ENCODE measurements around the gene ANKRD11. TPM values are rescaled to one million over a fixed set of nuclear protein-coding genes. Genes with fewer than 3 reads are reported as not detected.

Gene ANKRD11
- total RNA-seq, 1 experiment from 2014 or later: 242 TPM

- H3K27ac Mint-ChIP-seq (ENCODE audit: unreplicated experiment): no peak overlapping the region
- no peak overlapping the region for H3K4me3 Mint-ChIP-seq (ENCODE audit: low read depth, unreplicated experiment)
- no peak for DNase-seq
- TF ChIP-seq, protein P1, sequence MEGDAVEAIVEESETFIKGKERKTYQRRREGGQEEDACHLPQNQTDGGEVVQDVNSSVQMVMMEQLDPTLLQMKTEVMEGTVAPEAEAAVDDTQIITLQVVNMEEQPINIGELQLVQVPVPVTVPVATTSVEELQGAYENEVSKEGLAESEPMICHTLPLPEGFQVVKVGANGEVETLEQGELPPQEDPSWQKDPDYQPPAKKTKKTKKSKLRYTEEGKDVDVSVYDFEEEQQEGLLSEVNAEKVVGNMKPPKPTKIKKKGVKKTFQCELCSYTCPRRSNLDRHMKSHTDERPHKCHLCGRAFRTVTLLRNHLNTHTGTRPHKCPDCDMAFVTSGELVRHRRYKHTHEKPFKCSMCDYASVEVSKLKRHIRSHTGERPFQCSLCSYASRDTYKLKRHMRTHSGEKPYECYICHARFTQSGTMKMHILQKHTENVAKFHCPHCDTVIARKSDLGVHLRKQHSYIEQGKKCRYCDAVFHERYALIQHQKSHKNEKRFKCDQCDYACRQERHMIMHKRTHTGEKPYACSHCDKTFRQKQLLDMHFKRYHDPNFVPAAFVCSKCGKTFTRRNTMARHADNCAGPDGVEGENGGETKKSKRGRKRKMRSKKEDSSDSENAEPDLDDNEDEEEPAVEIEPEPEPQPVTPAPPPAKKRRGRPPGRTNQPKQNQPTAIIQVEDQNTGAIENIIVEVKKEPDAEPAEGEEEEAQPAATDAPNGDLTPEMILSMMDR (IDR thresholded peaks at IDR 0.05; ENCODE audit: unreplicated experiment): no peak
- peaks cover 43% of the 10 kb centered on the region for H3K36me3 Mint-ChIP-seq (ENCODE audit: insufficient read depth, unreplicated experiment)
- CTCF ChIA-PET: interaction anchor here (0.5 to 1.4 kb wide), 2 partner anchors 61 to 173 kb away, joined by 3 read pairs; partner anchors contain the start of gene SPG7
- BruUV-seq (replicated peaks): no TSS peak
- H3K27me3 Mint-ChIP-seq (ENCODE audit: unreplicated experiment): no peaks in the 10 kb centered on the region
- peaks cover 38% of the 10 kb centered on the region for H3K4me1 Mint-ChIP-seq (ENCODE audit: low read depth, unreplicated experiment)
- intact Hi-C loops (cut with micrococcal nuclease; ENCODE audit: unreplicated experiment): no loop called here
- H3K9me3 Mint-ChIP-seq (ENCODE audit: low read depth, unreplicated experiment): no peaks in the 10 kb centered on the region
These were observed 154.4 kb downstream of the ANKRD11 start for GRCh38 chr16:89335803-89336485.

DNA sequence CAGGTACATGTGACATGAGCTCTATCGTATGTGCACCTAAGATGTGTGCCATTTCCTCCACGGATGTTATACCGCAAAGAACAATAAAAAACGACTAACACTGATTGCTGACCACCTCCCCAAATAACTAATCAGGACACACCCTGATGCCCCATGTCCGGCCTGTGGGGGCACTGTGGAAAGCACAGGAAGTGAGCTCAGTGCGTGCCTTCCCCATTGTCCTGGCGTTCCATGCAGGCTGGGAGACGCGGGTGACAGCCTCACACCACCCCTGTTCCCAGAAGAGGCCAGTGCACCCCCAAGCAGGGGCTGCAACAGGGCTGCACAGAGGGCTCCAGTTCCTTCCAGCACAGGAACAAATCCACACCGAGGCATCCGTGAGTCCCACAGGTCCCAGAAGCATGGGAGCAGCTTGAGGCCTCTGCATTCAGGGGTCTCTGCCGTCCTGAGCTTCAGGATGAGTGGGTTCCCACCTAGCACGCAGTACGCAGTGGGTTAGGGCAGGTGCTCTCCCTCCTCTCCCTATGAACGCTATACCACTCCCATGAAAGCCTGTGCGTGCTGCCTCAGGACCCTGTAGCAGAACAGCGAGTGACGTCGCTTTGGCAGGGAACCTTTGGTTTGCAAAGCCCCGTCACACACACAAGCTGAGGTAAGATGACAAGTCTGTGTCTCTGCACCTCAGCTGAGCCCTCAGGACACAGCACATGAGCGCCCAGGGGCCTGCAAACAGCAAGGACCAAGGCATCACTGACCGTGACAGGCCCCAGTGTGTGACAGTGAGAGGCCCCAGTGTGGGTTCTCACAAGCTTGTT, 155.2 kb downstream of the ANKRD11 start:
- BruUV-seq (replicated peaks): no TSS peak
- no peak for DNase-seq
- H3K4me3 Mint-ChIP-seq (ENCODE audit: low read depth, unreplicated experiment): no peak overlapping the region
- H3K4me1 Mint-ChIP-seq (ENCODE audit: low read depth, unreplicated experiment): peaks cover 33% of the 10 kb centered on the region
- no peaks in the 10 kb centered on the region for H3K27me3 Mint-ChIP-seq (ENCODE audit: unreplicated experiment)
- intact Hi-C loops (cut with micrococcal nuclease; ENCODE audit: unreplicated experiment): loop anchor here (5.0 kb wide), 3 partner anchors 152 to 227 kb away; partner anchors contain the start of genes RPL13 and SPG7
- CTCF ChIA-PET: interaction anchor here (0.5 to 1.4 kb wide), 3 partner anchors 19 to 173 kb away, joined by 3 read pairs; partner anchors contain the start of gene SPG7
- peaks cover 45% of the 10 kb centered on the region for H3K36me3 Mint-ChIP-seq (ENCODE audit: insufficient read depth, unreplicated experiment)
- H3K9me3 Mint-ChIP-seq (ENCODE audit: low read depth, unreplicated experiment): no peaks in the 10 kb centered on the region
- TF ChIP-seq, protein P1 (IDR thresholded peaks at IDR 0.05; ENCODE audit: unreplicated experiment): no peak
- H3K27ac Mint-ChIP-seq (ENCODE audit: unreplicated experiment): peak overlapping the region; percentile 77

- H3K27me3 Mint-ChIP-seq (ENCODE audit: unreplicated experiment): no peaks in the 10 kb centered on the region
- no peak overlapping the region for H3K4me3 Mint-ChIP-seq (ENCODE audit: low read depth, unreplicated experiment)
- no TSS peak for BruUV-seq (replicated peaks)
- no peak for DNase-seq
- H3K9me3 Mint-ChIP-seq (ENCODE audit: low read depth, unreplicated experiment): no peaks in the 10 kb centered on the region
- CTCF ChIA-PET: interaction anchor here (0.7 to 1.4 kb wide), 3 partner anchors 19 to 174 kb away, joined by 3 to 6 read pairs (median 3); partner anchors contain the start of gene SPG7
- peaks cover 35% of the 10 kb centered on the region for H3K4me1 Mint-ChIP-seq (ENCODE audit: low read depth, unreplicated experiment)
- H3K27ac Mint-ChIP-seq (ENCODE audit: unreplicated experiment): peak overlapping the region; percentile 77
- intact Hi-C loops (cut with micrococcal nuclease; ENCODE audit: unreplicated experiment): loop anchor here (5.0 kb wide), 3 partner anchors 153 to 228 kb away; partner anchors contain the start of genes RPL13 and SPG7
- H3K36me3 Mint-ChIP-seq (ENCODE audit: insufficient read depth, unreplicated experiment): peaks cover 42% of the 10 kb centered on the region
- TF ChIP-seq, protein P1 (IDR thresholded peaks at IDR 0.05; ENCODE audit: unreplicated experiment): no peak
These were observed 155.9 kb downstream of the ANKRD11 start for GRCh38 chr16:89334461-89334860.

DNA sequence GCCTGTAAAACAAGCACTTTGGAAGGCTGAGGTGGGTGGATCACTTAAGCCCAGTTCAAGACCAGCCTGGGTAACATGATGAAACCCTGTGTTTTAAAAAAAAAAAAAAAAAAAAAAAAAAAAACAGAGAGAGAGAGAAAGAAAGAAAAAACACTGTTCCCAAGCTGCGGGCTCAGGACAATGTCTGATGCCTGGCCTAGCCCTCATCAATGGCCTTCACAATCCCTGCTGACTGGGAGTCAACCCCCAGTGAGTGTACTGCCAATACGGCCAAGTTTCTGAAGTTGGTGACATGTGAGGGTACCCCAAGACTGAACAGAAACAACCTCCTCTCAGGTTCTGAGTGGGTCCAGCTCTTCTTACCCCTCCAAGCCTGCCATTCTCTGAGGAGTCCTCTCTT, 156.3 kb downstream of the ANKRD11 start:
- no TSS peak for BruUV-seq (replicated peaks)
- intact Hi-C loops (cut with micrococcal nuclease; ENCODE audit: unreplicated experiment): loop anchor here (5.0 kb wide), 3 partner anchors 153 to 228 kb away; partner anchors contain the start of genes RPL13 and SPG7
- peaks cover 39% of the 10 kb centered on the region for H3K4me1 Mint-ChIP-seq (ENCODE audit: low read depth, unreplicated experiment)
- peak overlapping the region; percentile 77 for H3K27ac Mint-ChIP-seq (ENCODE audit: unreplicated experiment)
- CTCF ChIA-PET: interaction anchor here (0.7 to 1.0 kb wide), 2 partner anchors 20 to 39 kb away, joined by 3 to 6 read pairs; no protein-coding TSS in a partner anchor
- TF ChIP-seq, protein P1 (IDR thresholded peaks at IDR 0.05; ENCODE audit: unreplicated experiment): no peak
- peaks cover 43% of the 10 kb centered on the region for H3K36me3 Mint-ChIP-seq (ENCODE audit: insufficient read depth, unreplicated experiment)
- no peak for DNase-seq
- no peak overlapping the region for H3K4me3 Mint-ChIP-seq (ENCODE audit: low read depth, unreplicated experiment)
- H3K9me3 Mint-ChIP-seq (ENCODE audit: low read depth, unreplicated experiment): no peaks in the 10 kb centered on the region
- no peaks in the 10 kb centered on the region for H3K27me3 Mint-ChIP-seq (ENCODE audit: unreplicated experiment)

Data from Calu3 (cell line).